HG02840 (cell line): ENCODE data around the gene LRRC32.

Experiments
- ATAC-seq: cut with Tn5 transposase; IDR thresholded peaks from one replicate; pipeline ENCODE4 v1.9.1; 2021; ENCODE audit warnings: mild to moderate bottlenecking, moderate library complexity, moderate number of reproducible peaks; ENCODE audit not compliant: unreplicated experiment, low FRiP score

The LRRC32 gene, protein sequence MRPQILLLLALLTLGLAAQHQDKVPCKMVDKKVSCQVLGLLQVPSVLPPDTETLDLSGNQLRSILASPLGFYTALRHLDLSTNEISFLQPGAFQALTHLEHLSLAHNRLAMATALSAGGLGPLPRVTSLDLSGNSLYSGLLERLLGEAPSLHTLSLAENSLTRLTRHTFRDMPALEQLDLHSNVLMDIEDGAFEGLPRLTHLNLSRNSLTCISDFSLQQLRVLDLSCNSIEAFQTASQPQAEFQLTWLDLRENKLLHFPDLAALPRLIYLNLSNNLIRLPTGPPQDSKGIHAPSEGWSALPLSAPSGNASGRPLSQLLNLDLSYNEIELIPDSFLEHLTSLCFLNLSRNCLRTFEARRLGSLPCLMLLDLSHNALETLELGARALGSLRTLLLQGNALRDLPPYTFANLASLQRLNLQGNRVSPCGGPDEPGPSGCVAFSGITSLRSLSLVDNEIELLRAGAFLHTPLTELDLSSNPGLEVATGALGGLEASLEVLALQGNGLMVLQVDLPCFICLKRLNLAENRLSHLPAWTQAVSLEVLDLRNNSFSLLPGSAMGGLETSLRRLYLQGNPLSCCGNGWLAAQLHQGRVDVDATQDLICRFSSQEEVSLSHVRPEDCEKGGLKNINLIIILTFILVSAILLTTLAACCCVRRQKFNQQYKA

DNA sequence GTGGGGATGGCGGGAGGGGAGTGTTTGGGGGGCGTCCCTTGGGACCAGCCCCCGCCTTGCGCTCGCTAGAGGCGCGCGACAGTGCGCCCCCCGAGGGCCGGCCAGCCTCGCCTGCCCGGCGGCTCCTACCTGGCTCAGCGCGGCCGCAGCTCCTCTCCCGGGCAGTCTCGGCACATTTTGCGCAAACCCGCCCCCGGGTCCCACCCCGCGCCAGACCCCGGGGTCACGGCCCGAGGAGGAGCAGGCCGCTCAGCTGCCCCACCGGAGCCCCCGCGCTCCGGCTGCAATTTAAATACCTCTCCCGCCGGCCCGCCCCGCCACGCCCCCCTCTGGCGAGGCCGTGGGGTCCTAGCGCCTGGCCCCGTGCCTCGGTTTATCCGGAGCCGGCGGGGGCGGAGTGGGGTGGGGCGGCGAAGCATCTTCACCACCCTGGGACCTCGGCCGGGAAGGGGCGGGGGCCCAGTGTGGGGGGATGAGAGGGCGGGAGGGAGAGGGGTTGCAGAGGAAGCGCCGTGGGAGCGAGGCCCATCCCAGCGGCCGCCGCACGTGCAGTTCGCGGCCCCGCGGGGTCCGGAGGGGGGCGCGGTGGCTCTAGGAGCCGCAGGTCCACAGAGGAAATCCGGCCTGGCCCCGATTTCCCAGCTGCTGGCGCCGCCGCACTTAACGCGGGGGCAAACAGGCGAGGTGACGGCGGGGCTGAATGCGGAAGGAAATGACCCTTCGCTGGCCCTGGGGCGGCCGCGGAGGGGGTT, at the start of gene LRRC32:
Gene LRRC32, minus strand, starts transcription at position 263 of the 752 bp plus-strand sequence. CDS start 4,793 bp downstream, outside the sequence.
- no peak for ATAC-seq

DNA sequence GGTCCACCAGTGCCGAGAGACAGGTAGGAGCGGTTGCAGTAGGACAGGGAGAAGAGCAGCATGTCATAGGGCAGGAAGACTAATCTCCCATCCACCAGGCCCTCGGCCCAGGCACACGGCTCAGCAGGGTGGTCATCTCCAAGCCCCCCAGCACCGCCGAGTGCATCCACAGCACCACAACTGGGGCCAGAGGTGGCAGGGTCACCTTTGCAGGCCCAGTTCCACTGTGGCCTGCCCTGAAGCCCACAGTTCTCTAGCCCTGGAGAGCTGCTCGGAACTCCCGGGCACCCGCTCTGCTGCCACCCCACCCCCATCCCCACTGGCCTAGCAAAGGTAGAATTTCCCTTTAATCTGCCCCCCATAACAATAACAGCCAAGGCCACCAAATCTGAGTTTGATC, 49.1 kb upstream of the LRRC32 start:
- ATAC-seq, result no peak

DNA sequence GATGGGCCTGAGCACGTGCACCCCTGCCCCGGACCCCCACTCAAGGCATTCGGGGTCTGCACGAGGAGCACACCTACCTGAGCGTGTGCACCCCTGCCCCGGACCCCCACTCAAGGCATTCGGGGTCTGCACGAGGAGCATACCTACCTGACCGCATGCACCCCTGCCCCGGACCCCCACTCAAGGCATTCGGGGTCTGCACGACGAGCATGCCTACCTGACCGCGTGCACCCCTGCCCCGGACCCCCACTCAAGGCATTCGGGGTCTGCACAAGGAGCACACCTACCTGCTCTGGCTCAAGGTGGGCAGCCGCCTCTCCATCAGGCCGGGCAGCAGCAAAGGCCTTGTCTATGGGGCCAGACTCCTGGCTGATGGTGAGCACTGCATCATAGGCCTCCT, 48.7 kb upstream of the LRRC32 start:
- no peak for ATAC-seq

DNA sequence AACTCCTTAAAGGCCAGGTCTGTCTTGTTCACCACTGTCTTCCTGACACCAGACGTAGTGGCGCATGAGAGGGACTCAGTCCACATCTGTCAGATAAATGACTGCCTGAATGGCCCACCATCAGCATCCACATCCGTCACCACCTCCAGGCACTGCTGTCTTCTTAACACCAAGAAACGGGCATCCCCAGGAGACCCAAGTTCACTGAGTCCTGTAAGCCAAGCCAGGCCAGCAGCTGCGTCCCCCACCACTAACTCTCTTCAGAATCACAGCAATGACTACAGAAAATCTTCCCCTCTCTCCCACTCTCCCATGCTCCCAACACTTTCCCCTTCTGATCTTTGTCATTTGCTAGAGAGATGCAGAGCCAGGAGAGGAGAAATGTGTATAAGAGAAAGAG, 47.3 kb upstream of the LRRC32 start:
- no peak for ATAC-seq

DNA sequence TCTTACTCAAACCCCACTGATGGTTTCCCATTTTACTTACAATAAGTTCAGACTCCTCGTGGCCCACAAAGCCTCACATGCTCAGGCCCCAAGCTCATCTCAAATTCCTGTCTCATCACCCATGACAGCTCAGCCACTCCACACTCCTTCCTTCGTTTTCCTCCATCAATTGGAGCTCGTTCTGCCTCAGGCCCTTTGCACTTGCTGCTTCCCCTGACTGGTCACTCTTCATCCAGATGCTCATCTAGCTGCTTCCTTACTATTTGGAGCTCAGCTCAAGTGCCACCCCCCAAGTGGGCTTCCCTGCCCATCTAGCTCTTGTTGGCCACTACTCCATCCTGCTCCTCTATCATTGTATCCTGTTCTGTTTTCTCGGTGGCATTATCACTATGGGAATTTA, 46.8 kb upstream of the LRRC32 start:
- no peak for ATAC-seq

DNA sequence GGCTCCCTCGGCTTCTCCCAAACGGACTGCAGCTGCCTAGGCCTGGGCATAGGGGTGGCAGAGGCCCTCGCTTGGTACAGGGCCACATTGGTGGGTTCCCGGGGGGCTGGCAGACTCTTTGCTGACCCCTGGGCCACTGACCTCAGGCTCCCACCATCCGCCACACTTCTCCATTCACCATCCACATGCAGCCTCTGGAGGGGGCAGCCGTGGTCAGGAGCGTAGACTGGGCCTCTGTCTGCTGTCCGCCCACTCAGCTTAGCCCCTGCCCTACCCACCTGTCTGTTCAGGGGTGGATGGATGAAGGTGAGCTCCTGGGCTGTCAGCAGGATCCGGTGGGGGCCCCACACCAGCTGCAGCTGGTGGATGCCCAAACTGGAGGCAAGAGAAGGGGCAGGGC, 45.7 kb upstream of the LRRC32 start:
- no peak for ATAC-seq

DNA sequence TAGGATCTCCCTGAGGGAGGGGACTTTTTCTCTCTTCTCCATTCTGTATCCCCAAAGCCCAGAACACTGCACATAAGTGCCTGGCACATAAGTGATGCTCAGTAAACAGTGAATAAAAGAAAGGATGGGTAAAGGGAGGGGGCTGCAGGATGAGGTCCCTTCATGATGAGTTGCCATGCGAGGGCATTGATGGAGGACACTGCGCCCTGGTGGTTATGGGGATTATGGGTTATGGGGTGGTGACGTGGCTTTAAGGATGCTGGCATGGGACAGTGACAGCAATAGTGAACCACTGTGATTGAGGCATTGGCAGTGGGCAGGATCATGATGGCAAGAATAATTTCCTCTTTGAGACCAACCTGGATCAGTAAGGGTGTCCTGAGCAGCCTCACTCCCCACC, 43.9 kb upstream of the LRRC32 start:
- ATAC-seq, result no peak

DNA sequence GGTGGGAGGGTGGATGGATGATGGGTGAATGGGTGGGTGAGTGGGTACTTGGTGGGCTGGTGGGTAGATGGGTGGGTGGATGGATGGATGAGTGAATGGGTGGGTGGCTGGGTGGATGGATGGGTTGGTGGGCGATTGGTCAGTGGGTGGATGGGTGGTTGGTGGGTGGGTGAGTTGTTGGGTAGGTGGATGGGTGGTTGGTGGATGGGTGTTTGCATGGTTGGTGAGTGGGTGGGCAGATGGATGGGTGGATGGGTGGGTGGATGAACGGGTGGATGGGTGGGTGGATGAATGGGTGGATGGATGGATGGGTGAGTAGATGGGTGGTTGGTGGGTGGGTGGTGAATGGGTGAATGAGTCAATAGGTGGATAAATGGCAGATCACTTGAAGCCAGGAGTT, 43.0 kb upstream of the LRRC32 start:
- ATAC-seq, result no peak

DNA sequence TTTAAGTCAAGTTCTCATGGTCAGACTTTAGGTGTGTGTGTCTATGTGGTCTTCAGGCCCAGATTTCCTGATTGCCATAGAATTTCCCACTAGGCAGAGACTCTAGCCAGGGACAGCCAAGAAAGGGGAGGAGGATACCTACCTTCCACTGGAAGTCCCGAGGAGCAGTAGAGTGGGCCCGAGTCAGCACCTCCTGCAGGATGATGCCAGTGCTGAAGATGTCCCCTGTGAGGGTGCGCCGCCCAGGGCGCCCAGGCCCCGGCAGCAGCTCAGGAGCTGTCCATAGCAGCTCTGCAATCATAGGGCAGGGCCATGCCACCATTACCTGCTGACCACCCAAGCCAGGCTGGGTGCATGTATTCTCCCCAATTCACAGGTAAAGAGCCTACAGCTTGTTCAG, 41.6 kb upstream of the LRRC32 start:
- ATAC-seq, result no peak

DNA sequence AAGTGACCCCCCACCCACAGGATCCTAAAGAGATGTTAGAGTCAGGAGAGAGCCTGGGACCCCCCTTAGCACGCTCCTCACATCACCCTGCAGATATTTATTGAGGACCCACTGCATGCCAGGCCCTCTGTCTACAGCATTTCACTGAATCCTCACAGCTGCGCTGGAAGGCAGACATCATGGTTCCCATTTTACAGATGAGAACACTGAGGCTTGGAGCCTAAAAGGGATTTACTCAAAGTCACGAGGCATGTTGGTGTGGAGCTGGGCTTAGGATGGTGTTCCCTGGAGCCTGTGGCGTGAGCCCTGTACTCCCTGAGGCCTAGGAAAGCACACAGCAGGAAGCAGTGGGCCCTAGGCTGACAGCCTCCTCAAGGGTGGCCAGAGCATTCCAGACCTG, 39.2 kb upstream of the LRRC32 start:
- ATAC-seq, result no peak

DNA sequence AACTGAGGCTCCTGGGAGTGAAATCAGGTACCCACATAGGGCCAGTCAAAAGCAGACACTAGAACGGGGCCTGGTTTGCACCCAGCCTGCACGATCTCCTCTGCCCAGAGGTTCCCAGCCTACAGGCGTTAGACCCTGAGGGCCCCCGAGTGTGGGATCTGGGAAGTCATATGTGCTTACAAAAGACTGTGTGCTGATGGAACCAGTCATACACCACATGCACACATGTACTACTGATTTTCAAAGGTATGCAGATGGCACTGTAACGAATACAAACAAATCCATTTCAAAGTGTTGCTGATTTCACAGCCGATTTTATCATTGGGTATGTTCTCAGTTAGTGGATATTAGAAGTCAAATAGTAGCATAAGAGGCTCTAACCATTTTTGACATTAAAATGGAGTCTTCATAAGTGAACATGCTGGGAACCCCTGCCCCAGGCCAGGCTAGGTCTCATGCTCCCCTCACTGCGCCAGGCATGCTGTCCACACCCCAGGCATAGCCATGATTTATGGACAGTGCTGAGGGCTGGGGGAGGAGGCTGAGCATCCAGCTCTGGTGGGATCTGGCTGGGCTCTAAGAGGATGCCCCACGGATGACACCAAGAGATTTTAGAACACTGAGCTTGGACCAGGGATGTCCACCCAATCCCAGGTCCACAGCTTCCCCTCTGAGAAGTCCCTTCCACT, 38.6 kb upstream of the LRRC32 start:
- ATAC-seq, result no peak

DNA sequence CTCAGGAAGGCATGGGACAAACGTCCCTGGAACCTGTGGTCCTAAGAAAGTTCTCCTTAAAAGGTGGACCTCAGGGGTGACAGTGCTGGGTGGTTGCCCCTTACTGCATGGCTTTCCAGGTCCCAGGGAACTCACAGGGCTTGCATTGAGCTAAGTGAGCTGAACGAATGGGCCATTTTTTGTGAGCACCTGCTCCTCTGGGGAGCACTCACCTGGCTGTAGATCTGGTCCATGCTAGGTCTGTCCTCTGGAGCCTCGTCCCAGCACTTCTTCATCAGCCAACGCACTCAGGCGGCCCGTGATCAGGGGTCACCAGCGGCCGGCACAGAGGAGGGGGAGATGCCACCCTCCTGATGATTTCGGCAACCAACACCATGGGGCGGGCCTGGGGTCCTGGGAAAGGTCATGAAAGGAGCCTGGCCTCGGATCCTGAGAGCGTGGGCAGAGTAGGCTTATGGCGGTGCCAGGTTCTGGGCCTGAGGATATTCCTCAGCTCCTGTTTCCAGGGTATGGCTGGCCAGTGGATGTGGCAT, 36.8 kb upstream of the LRRC32 start:
- ATAC-seq, result no peak

DNA sequence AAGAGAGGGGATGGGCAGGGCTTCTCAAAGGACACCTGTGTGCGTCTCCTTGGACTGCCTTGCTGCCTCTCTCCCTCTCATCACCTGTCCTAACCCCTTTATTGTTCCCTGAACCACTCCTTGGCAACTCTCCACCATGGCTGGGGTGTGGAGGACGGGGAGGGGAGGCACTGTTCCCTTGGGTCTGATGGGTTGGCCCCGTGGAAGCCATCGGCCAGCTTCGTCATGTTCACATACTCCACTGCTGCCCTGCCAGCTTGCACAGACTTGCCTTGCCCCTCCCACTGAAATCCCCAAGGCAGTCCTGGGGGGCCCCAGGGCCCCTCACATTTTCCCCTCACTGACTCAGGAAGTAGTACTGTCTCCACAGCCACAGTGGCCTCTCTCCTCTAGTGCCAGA, 36.1 kb upstream of the LRRC32 start:
- no peak for ATAC-seq

DNA sequence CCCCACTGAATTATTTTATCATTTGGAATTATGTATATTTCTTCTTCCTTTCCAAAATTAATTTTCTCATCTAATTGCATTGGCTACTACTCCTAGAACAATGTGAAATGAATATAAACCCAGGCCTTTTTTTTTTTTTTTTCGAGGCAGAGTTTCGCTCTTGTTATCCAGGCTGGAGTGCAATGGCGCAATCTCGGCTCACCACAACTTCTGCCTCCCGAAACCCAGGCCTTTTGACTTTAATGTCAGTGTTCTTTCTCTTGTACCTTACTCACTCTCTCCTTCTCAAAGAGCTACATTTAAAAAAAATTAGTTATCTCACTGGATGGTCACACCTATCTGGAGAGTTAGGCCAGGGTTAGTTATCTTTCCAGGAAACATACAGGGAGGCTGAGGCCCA, 35.3 kb upstream of the LRRC32 start:
- ATAC-seq, result no peak

DNA sequence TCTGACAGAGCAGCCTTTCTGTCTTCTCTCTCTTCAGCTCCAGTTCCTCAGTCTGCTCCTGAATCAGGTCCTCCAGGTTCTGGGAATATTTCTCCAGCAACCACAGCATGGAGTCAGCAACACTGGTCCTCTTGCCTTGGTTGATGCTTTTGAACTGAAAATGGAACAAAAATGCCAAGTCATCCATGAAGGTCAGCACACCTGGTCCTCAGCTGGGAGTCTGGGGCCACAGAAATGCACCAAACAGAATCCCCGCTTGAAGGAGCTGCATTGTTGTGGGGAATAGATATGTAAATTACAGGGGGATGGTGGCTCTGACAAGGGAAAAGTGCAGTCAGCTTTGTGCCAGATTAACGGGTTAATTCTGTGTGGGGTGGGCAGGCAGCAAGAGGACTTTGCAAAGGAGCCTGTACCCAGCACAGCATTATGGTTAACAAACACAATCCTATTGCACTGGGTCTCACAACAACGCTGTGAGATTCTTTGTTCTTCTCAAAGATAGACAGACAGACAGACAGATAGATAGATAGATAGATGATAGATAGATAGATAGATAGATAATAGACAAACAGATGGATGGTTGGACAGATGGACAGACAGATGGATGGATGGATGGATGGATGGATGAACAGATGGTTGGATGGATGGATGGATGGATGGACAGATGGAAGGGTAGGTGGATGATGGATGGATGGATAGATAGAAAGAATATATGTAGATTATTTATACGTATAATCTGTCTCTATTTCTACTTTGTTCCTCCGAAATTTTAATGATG, 33.8 kb upstream of the LRRC32 start:
- no peak for ATAC-seq

DNA sequence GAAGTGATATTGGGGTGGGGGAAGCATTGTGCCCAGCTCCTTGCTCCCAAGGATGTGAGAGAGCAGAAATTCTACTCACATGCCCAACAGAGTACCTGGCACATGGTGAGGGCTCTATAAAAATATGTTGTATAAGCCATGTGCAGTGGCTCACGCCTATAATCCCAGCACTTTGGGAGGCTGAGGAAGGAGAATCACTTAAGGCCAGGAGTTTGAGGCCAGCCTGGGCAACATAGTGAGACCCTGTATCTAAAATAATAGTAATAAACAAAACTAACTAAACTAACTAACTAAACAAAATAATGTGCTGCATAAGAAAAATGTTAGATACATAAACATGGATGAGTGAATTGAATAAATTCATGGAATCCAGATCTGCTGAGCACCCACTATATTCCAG, 33.2 kb upstream of the LRRC32 start:
- no peak for ATAC-seq

DNA sequence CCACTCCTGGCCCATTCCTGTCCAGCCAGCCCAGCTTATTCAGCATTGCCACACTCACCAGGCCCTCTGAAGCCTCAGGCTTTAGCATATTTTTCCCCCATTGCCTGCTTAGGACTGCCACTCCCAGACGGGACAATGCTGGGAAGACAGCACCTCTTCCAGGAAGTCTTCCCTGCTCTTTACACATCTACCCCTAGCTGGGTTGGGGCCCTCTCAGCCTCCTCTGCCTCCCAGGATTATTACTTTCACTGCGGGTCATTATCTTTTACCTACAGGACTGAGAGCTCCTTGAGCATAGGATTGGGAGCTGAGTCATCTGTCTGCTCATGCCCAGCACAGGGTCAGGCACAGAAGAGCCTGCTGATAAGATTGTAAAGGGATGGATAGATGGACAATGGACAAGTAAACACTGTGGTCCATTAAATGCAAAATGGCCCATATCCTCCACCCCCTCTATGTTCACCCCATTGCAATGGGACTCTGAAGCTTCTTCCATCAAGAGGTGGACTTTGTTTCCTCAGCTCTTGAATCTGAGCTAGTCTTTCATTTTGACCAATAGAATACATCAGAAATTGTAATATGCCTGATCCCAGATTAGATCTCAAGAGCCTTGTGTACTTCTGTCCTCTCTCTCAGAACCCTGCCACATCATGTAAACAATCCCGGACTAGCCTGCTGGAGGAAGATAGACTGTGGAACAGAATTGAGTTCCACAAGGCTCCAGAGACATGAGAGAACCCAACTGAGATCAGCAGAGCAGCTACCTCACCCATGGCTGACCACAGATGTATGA, 32.0 kb upstream of the LRRC32 start:
- ATAC-seq, result no peak

DNA sequence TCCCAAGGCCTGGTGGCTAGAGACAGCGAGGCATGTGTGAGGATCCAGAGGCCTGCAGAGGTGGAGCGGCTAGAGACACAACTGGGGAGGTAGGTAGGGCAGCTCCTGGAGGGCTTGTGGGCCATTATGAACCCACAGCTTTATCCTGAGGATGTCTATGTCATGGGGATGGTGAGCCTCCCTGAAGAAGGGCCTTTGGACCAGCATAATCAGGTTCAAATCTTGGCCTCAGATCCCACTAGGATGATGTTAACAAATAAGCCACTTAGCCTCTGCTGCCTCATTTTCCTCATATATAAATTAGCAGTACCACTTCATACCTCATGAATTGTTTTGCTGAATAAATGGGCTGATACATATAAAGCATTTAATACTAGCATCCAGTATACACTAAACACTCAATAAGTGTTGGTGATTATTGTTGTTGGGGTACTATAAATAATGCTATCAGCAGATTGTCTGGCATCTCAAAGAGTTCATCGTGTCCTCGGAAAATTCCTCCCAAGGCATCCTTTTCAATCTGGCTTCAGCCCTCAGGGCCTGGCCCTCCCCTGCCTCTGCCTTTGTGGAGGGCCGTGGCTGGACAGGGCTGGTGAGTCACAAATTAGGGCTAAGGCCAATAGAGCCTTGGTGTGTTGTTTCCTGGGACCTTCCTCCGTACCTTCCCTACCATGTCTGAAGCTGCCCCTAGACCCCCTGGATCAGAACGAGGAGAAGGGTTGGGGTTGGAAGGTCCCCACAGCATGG, 30.9 kb upstream of the LRRC32 start:
- no peak for ATAC-seq
